DMS79 treated with DMSO at 0.1 percent for 48 hours (cell line): ENCODE data around the gene SHANK3.

Experiments
- DNase-seq: peaks from one replicate; lab custom pipeline; 2025; lab: John Stamatoyannopoulos, UW

The SHANK3 gene

DNA sequence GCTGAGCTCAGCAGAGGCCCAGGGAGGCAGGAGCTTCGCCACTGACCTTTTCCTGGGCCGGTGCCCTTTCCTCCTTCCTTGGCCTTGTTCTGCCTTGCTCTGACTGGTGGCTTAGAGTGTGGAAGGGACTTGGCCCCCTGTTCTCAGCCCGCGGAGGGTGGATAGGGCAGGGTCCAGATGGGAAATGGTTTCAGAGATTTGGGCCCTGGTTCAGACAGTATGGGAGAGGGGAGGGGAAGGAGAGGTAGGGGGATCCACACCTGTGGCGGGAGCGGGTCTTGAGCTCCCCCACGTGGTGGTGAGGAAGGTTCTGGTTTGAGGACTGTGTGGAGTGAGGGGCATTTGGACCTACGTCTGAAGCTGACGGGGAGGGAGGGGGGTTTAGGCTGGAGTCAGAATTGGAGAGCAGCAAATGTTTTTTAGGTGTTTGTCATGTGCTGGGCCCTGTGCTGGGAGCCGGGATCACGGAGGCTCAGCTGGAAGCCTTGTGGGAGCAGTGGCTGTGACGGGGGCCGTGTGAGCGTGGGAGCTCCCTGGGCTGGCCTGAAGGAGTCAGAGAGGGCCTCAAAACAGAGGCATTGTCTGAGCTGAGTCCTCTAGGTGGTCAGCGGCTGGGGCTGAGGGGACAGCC, 27.2 kb downstream of the SHANK3 start:
- no peak for DNase-seq

GRCh38 chr22:50700387-50701075, 27.9 kb downstream of the SHANK3 start:
- DNase-seq: no peak

DNA sequence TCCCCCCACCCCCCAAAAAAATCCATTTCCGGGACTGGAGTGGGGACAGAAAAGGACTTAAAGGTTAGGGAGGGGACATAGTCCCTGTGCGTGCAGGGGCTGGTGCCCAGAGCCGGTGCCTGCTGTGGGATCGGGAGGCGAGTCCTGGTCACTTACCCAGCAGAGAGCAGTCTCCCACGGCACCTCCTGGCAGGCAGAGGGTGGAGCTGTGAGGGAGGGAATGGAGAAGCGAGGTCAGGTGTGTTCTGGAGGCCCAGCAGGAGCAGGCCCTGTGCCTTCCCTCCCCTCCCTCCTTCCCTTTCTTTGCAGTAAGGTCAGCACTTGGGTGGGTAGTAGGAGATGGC, 28.4 kb downstream of the SHANK3 start:
- DNase-seq: no peak

DNA sequence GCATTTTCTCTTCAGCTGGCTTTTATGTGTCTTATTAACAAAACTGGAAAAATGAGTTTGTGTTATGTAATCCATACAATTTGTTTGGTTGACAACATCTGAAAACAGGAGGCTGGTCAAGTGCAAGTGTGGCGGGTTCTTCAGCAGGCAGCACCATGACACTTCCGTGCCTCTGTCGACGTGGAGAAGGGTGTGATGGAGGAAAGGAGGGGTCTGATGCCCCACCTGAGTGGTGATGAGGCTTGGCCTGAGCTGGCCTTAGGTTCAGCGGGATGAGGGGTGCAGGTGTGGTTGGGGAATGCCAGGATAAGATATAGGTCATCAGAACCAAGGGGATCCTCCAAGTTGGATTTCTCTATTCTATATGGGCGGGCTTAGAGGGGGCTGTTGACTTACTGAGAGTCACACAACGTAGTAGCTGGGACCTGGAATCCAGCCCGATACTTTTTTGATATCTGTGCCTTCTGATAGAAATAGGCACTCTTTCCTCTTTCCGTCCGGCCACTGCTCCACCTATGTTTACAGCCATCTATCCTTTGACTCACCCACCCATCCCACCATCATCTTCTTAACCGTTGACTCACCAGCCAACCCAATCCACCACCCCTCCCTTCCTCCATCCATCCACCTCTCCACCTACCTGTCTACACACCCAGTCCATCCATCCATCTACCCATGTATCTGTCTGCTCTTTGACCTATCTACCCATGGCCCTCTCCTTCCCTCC, 29.0 kb downstream of the SHANK3 start:
- DNase-seq: no peak

GRCh38 chr22:50702261-50702671, 29.6 kb downstream of the SHANK3 start:
- no peak for DNase-seq

DNA sequence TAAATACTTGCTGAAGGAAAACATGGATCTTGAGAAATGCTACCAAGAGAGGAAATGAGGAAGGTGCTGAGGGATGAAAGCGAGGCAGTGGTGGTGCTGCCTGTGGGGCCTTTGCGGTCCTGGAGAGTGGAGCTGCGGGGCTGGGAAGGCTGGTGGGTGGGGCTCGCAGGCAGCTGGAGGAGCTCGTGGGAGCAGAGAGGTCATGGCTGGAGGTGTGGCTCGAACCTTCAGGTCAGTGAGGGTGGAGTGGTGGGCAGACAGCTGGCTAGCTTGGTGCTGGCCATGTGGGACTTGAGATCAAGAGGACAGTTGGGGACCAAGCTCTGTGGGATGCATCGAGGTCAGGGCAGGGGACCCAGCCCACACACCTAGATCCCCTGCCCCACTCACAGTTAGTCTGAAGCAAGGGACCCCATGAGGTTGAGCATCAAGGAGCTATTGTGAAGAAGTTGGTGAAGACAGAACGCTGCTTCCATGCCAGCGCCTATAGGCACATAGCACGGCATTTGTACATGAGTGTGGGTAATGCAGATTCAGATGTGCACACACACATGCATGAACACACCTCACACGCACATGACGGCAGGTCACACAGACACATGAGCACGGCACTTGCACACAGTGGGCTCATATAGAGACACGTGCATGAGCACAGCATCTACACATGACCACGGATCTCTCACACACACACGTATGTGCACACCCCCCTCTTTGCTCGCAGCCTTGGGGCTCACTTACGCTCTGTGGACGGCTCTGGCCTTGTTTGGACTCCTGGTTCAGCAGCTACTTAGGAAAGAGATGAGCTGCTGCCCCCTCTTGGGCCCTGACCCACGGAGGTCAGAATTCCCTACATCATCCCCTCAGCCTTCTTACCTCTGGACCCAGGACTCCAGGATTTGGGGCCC, 30.4 kb downstream of the SHANK3 start:
- DNase-seq: no peak

DNA sequence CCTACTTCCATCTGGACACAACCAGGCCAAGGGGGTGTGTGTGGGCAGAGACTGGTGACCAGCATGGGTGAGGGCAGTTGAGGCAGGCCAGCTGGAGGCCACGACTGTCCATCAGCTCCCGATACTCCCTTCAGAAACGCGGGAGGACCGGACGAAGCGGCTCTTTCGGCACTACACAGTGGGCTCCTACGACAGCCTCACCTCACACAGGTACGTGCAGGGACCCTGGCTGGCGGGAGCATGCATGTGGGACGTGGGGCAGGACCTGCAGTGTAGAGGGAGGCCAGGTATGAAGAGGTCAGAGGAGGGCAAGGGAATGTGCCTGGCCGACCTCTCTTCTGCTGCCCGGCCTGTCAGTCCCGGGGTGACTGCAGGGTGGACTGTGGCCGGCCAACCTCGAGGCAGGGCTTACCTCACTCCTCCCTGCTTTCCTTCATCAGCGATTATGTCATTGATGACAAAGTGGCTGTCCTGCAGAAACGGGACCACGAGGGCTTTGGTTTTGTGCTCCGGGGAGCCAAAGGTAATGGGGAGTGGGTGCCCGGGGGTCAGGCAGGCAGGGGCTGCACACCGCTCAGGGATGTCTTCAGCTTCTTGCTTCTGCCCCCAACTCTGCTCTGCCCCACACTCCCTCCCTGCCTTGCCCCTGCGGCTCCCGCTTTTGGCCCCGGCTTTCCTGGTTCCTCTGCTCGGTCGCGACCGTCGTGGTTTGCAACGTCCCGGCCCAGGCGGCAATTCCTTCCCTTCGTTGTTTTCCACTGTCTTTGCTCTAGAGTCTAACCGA, 31.3 kb downstream of the SHANK3 start:
- DNase-seq: no peak

DNA sequence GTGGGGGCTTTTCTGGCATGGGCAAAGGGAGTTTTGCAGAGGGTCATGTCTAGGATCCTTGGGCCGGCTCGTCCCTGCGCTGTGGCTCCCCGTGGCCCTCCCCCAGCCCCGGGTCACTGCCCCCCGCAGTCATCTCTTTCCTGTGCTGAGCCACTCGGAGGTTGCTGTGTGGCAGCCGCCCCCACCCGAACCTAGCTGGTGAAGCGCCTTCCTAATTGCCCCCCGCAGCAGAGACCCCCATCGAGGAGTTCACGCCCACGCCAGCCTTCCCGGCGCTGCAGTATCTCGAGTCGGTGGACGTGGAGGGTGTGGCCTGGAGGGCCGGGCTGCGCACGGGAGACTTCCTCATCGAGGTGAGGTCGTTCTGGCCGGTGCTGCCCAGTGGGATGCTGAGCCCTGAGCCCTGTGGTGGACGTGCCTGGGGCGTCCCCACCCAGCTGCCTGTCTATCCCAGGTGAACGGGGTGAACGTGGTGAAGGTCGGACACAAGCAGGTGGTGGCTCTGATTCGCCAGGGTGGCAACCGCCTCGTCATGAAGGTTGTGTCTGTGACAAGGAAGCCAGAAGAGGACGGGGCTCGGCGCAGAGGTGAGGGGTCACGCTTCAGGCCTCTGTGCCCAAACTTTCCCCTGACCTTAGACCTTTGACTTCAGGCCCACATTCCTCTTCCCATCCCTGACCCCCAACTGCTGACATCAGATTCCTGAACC, 32.0 kb downstream of the SHANK3 start:
- no peak for DNase-seq

GRCh38 chr22:50705219-50705691, 32.6 kb downstream of the SHANK3 start:
- DNase-seq: peak; percentile 80

DNA sequence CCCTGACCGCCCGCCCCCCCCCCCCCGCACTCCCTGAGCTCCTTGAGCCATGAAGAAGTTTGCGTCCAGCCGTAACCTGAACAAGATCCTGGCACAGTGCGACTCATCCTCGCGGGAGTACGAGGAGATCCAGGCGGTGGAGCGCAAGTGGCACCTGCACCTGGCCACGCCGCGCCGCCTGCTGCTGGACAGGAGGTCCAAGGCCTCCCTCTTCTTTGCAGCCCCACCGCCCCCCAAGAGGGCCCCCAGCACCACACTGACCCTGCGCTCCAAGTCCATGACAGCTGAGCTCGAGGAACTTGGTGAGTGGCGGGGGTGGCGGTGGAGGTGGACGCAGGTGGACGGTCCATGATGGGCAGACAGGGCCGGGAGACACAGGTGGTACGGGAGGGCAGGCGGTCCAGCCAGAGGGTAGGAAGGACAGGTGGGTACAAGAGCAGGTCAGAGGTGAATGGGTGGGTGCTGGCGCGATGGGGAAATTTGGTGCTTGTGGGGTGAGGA, 33.3 kb downstream of the SHANK3 start:
- DNase-seq: peak; percentile 26

DNA sequence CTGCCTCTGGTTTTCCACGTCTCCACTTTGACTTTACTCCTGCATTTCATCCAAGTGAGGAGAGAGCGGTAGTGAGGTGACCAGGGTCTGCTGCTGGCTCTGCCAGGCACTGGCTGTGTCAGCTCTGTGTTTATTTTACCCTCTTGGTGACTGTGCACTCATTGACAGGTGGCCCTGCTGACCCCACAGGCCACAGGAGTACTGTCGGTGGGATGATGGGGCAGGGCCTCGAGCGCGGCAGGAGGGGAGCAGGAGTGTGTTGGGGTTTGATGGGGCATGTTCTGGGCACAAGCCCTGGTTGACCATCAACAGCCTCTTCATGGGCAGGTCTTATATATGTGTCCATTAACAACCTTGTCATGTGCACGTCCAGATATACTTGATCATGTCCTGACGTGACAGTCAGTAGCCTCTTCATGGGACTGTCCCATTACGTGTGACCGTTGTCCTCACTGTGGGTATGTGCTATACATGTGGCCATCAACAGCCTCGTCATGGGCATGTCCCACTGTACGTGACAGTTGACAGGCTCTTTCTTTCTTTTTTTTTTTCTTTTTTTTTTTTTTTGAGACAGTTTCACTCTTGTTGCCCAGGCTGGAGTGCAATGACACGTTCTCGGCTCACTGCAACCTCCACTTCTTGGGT, 34.0 kb downstream of the SHANK3 start:
- DNase-seq: no peak

- no peak for DNase-seq
Observed at GRCh38 chr22:50708474-50708873, 35.9 kb downstream of the SHANK3 start.

GRCh38 chr22:50708996-50709395, 36.4 kb downstream of the SHANK3 start:
- DNase-seq: no peak

DNA sequence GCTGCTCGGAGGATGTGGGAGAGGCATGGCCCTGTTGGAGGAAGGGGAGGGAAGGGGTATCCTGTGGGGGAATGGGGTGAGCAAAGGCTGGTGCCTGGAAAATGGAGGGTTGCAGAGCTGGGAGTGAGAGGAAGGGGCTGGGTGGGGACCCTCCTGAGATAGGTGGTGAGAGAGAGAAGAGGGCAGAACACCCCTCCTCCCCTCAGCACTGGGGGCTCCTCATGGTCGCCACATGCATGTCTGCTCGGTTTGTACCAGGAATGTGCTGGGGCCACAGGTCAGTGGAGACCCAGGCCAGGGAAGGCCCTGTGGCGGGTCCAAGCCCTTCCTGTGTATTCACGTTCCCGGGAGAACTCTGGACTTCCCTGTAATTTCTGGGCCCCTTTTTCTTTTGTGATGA, 37.6 kb downstream of the SHANK3 start:
- no peak for DNase-seq

DNA sequence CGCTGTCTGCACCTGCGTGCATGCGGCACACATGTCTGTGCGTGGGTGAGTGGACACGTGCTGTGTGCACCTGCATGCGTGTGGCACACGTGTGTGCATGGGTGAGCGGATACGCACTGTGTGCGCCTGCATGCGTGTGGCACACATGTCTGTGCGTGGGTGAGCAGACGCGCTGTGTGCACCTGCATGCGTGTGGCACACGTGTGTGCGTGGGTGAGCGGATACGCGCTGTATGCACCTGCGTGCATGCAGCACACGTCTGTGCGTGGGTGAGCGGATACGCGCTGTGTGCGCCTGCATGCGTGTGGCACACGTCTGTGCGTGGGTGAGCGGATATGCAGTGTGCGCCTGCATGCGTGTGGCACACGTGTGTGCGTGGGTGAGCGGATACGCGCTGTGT, 38.3 kb downstream of the SHANK3 start:
- no peak for DNase-seq

- DNase-seq: no peak
Observed at GRCh38 chr22:50711446-50712340, 39.1 kb downstream of the SHANK3 start.

DNA sequence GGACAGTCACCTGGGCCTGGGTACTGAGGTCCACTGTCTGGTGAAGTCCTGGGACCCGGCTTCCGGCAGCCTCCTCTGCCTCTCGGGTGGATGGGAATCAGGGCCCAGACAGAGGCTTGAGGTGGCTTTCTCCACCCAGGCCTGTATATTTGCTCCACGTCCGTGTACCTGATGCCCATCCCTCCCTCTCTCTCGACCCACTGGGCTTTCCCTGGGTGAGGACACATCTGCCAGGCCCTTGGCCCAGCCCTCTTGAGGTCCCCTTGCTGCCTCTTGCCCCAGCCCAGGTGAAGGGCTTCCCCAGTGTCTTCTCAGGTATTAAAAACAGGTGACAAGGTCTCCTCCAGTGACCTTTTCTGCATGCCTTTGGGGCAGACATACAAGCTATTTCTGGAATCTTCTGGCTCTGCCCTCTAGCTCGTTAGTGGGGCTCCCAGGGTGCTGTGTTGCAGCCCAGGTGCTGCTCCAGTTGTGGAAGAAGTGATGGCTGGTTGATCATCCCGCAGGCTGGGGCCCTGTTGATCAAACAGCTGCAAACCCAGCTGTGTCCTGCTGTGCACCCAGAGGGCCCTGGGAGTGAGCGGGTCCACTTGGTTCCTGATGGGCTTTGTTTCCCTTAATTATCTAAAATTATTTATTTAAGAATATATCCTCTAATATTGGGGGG, 39.9 kb downstream of the SHANK3 start:
- no peak for DNase-seq

DNA sequence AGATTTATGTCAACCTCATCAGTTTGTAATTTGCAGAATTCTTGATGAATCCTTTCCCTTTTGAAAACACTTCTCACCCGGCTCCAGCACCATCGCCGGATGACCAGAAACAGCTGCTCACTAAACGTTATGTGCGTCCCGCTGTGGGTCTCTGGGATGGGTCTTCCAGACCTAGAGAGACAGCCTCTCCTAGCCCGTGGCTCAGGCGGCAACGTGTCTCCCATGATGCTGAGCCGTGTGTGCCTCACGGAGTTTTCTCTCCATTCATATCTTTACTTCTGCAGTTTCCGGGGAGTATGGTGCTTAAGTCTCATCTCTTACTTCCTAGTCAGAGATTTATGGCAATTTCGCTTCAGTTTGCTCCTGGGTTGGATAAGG, 40.4 kb downstream of the SHANK3 start:
- no peak for DNase-seq
